ENCODE results near the gene LFNG. TPM values are rescaled to one million over a fixed set of nuclear protein-coding genes. Genes with fewer than 3 reads are reported as not detected.

Gene LFNG
- total and polyA plus RNA-seq, 4 donors: 0.22 to 2.9 (median 2.6) TPM

DNA sequence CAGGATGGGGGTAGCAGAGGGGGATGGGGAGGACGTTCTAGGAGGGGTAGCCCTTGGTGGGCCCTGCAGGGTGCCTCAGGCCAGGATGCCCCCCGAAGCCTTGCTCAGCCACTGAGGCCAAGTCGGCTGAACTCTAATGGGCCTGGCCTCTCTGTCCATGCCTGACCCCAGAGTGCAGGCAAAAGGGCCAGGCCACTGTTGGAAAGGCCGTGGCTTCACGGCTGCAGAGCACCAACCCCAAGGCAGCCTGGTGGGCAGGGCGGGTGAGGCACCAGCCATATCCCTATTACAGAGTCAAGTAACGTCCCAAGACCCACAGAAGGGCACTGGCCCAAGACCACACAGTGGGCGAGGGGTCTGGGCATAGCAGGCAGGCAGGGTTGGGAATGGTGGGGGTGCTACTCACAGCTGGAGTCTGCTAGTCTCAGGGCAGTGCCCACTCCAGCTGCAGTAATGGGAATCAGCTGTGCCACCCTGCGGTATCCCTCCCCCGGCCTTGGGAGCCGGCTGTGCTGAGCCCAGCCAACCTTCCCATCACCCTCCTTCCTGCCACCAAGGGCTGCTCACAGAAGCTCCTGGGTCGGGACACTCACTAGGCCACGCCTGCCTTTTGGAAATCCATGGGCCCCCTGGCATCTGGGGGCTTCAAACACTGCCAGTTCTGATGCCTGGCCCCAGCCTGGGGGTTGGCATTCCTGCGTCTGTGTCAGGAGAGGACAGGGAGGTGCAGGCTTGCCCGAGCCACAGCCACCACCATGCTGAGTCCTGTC is 4.0 kb upstream of the LFNG start:
- Histone ChIP-seq H3K9ac (ENCODE audit: low read depth in 1 of 2, low read length in 2 of 2) (no peak overlapping the region), H3K9me3 (ENCODE audit: control insufficient read depth in 4 of 4, low read length in 3 of 4) (no peaks in the 10 kb centered on the region)
- DNase-seq (ENCODE audit: low spot score): no peak

DNA sequence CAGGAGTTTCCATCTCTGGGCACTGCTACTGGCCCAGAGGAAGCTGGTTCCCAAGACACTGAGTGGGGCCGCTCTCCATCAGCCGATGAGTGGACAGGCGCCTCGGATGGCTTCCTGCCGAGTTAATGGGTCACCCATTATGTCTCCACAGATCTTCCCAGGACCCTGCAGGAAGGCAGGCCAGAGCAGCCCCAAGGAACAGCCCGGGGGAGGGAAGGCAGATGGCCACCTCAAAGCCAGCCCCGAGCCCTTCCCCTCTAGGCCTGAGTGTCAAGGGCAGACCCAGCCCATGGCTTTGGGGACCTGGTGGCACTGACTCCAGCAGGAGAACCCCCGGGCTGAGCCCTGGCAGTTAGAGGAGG is 3.4 kb upstream of the LFNG start:
- WGBS: 79% methylated on average over 8 of the region's 8 CpGs
- DNase-seq (ENCODE audit: low spot score): no peak
- Histone ChIP-seq H3K27ac (ENCODE audit: low read depth in 1 of 2, low read length in 2 of 2) (no peak overlapping the region), H3K27me3 (ENCODE audit: control insufficient read depth in 4 of 4, insufficient read depth in 4 of 4, low read length in 3 of 4) (no peaks in the 10 kb centered on the region), H3K9me3 (ENCODE audit: control insufficient read depth in 4 of 4, low read length in 3 of 4) (no peaks in the 10 kb centered on the region), H3K36me3 (ENCODE audit: control insufficient read depth in 4 of 4, insufficient read depth in 3 of 4, low read depth in 1 of 4, low read length in 3 of 4) (no peaks in the 10 kb centered on the region), H3K4me1 (ENCODE audit: control insufficient read depth in 4 of 4, insufficient read depth in 4 of 4, low read length in 3 of 4) (peaks cover 2 to 15% (median 7%) of the 10 kb centered on the region in 4 donors), H3K4me3 (ENCODE audit: low read depth in 1 of 3, low read length in 3 of 3) (no peak overlapping the region), H3K9ac (ENCODE audit: low read depth in 1 of 2, low read length in 2 of 2) (no peak overlapping the region)
- TF ChIP-seq TAF1 (conservative IDR thresholded peaks at IDR 0.05) (no peak), YY1 (IDR thresholded peaks at IDR 0.05) (no peak), NR2F2 (IDR thresholded peaks at IDR 0.05) (no peak), FOXA1 (IDR thresholded peaks at IDR 0.05) (no peak), FOXA2 (IDR thresholded peaks at IDR 0.05) (no peak), SP1 (IDR thresholded peaks at IDR 0.05) (no peak), RXRA (IDR thresholded peaks at IDR 0.05) (no peak), HNF4A (conservative IDR thresholded peaks at IDR 0.05) (no peak), RAD21 (IDR thresholded peaks at IDR 0.05) (no peak), GABPA (IDR thresholded peaks at IDR 0.05 in 1 of 2, conservative IDR thresholded peaks at IDR 0.05 in 1 of 2) (no peak), HNF4G (IDR thresholded peaks at IDR 0.05) (no peak), JUND (IDR thresholded peaks at IDR 0.05) (no peak), EGR1 (IDR thresholded peaks at IDR 0.05; ENCODE audit: low read depth in 2 of 2) (no peak)
- TF ChIP-seq, protein P1, sequence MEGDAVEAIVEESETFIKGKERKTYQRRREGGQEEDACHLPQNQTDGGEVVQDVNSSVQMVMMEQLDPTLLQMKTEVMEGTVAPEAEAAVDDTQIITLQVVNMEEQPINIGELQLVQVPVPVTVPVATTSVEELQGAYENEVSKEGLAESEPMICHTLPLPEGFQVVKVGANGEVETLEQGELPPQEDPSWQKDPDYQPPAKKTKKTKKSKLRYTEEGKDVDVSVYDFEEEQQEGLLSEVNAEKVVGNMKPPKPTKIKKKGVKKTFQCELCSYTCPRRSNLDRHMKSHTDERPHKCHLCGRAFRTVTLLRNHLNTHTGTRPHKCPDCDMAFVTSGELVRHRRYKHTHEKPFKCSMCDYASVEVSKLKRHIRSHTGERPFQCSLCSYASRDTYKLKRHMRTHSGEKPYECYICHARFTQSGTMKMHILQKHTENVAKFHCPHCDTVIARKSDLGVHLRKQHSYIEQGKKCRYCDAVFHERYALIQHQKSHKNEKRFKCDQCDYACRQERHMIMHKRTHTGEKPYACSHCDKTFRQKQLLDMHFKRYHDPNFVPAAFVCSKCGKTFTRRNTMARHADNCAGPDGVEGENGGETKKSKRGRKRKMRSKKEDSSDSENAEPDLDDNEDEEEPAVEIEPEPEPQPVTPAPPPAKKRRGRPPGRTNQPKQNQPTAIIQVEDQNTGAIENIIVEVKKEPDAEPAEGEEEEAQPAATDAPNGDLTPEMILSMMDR (IDR thresholded peaks at IDR 0.05; ENCODE audit: low read depth, low read length, missing input control): no peak
- TF ChIP-seq, protein P2, sequence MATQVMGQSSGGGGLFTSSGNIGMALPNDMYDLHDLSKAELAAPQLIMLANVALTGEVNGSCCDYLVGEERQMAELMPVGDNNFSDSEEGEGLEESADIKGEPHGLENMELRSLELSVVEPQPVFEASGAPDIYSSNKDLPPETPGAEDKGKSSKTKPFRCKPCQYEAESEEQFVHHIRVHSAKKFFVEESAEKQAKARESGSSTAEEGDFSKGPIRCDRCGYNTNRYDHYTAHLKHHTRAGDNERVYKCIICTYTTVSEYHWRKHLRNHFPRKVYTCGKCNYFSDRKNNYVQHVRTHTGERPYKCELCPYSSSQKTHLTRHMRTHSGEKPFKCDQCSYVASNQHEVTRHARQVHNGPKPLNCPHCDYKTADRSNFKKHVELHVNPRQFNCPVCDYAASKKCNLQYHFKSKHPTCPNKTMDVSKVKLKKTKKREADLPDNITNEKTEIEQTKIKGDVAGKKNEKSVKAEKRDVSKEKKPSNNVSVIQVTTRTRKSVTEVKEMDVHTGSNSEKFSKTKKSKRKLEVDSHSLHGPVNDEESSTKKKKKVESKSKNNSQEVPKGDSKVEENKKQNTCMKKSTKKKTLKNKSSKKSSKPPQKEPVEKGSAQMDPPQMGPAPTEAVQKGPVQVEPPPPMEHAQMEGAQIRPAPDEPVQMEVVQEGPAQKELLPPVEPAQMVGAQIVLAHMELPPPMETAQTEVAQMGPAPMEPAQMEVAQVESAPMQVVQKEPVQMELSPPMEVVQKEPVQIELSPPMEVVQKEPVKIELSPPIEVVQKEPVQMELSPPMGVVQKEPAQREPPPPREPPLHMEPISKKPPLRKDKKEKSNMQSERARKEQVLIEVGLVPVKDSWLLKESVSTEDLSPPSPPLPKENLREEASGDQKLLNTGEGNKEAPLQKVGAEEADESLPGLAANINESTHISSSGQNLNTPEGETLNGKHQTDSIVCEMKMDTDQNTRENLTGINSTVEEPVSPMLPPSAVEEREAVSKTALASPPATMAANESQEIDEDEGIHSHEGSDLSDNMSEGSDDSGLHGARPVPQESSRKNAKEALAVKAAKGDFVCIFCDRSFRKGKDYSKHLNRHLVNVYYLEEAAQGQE (IDR thresholded peaks at IDR 0.05): no peak
- TF ChIP-seq, protein P3, sequence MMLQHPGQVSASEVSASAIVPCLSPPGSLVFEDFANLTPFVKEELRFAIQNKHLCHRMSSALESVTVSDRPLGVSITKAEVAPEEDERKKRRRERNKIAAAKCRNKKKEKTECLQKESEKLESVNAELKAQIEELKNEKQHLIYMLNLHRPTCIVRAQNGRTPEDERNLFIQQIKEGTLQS (IDR thresholded peaks at IDR 0.05): no peak

More for the DNA sequence above, 4.0 kb upstream of the LFNG start:
- Histone ChIP-seq H3K27me3 (ENCODE audit: control insufficient read depth in 4 of 4, insufficient read depth in 4 of 4, low read length in 3 of 4) (no peaks in the 10 kb centered on the region), H3K4me1 (ENCODE audit: control insufficient read depth in 4 of 4, insufficient read depth in 4 of 4, low read length in 3 of 4) (peaks cover 2 to 18% (median 7%) of the 10 kb centered on the region in 4 donors), H3K4me3 (ENCODE audit: low read depth in 1 of 3, low read length in 3 of 3) (no peak overlapping the region), H3K27ac (ENCODE audit: low read depth in 1 of 2, low read length in 2 of 2) (no peak overlapping the region), H3K36me3 (ENCODE audit: control insufficient read depth in 4 of 4, insufficient read depth in 3 of 4, low read depth in 1 of 4, low read length in 3 of 4) (no peaks in the 10 kb centered on the region)
- TF ChIP-seq TAF1 (conservative IDR thresholded peaks at IDR 0.05) (no peak), NR2F2 (IDR thresholded peaks at IDR 0.05) (no peak), EGR1 (IDR thresholded peaks at IDR 0.05; ENCODE audit: low read depth in 2 of 2) (no peak)
- TF ChIP-seq, protein P4, sequence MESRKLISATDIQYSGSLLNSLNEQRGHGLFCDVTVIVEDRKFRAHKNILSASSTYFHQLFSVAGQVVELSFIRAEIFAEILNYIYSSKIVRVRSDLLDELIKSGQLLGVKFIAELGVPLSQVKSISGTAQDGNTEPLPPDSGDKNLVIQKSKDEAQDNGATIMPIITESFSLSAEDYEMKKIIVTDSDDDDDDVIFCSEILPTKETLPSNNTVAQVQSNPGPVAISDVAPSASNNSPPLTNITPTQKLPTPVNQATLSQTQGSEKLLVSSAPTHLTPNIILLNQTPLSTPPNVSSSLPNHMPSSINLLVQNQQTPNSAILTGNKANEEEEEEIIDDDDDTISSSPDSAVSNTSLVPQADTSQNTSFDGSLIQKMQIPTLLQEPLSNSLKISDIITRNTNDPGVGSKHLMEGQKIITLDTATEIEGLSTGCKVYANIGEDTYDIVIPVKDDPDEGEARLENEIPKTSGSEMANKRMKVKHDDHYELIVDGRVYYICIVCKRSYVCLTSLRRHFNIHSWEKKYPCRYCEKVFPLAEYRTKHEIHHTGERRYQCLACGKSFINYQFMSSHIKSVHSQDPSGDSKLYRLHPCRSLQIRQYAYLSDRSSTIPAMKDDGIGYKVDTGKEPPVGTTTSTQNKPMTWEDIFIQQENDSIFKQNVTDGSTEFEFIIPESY (IDR thresholded peaks at IDR 0.05): no peak
- TF ChIP-seq, protein P2 (IDR thresholded peaks at IDR 0.05): no peak
- 92% methylated on average over 15 of the region's 15 CpGs for WGBS
